ENCODE data around the gene PDZRN4.

PDZRN4 gene

GRCh38 chr12:41274643-41275042 lies 86.5 kb downstream of the PDZRN4 start:
- TF ChIP-seq CTCF (IDR thresholded peaks at IDR 0.05): no peak

- TF ChIP-seq CTCF (IDR thresholded peaks at IDR 0.05): peak; percentile 72
Measured at GRCh38 chr12:41277100-41277945, 89.2 kb downstream of the PDZRN4 start.

- TF ChIP-seq CTCF (IDR thresholded peaks at IDR 0.05): no peak
Measured at GRCh38 chr12:41277946-41278267, 89.8 kb downstream of the PDZRN4 start.

GRCh38 chr12:41286426-41286825 lies 98.3 kb downstream of the PDZRN4 start:
- TF ChIP-seq CTCF (IDR thresholded peaks at IDR 0.05): no peak

- TF ChIP-seq CTCF (IDR thresholded peaks at IDR 0.05): no peak
Measured at GRCh38 chr12:41287500-41288141, 99.5 kb downstream of the PDZRN4 start.

- no peak for TF ChIP-seq CTCF (IDR thresholded peaks at IDR 0.05)
Measured at GRCh38 chr12:41288142-41288811, 100.2 kb downstream of the PDZRN4 start.

GRCh38 chr12:41289501-41289900 lies 101.4 kb downstream of the PDZRN4 start:
- TF ChIP-seq CTCF (IDR thresholded peaks at IDR 0.05): no peak

Data from LNCAP (cell line).